ENCODE data around the gene FBXL15. TPM values are rescaled to one million over a fixed set of nuclear protein-coding genes. Genes with fewer than 3 reads are reported as not detected.
A peak's percentile ranks its signal among the peaks of the same experiment; 100 is the strongest.

The FBXL15 gene
- total RNA-seq, 1 donor from 2014 or later = 16.5 TPM

GRCh38 chr10:102423372-102423968 lies 2.8 kb downstream of the FBXL15 start:
- Histone ChIP-seq H3K27ac (no peak overlapping the region), H3K36me3 (peaks cover 11 to 15% of the 10 kb centered on the region in 2 donors), H3K4me1 (peaks cover 16 to 27% of the 10 kb centered on the region in 2 donors), H3K27me3 (peaks cover 4% of the 10 kb centered on the region), H3K9me3 (no peaks in the 10 kb centered on the region), H3K4me3 (peak overlapping the region in 1 of 2 donors; percentile 93)
- DNase-seq (ENCODE audit: low spot score in 2 of 2) = no peak
- TF ChIP-seq CTCF (IDR thresholded peaks at IDR 0.05) = no peak
- intact Hi-C loops (cut with DNase I) = no loop called here

- Histone ChIP-seq H3K27me3 (no peaks in the 10 kb centered on the region), H3K36me3 (peaks cover 11 to 15% of the 10 kb centered on the region in 2 donors), H3K4me3 (no peak overlapping the region), H3K4me1 (peaks cover 16 to 23% of the 10 kb centered on the region in 2 donors), H3K27ac (no peak overlapping the region), H3K9me3 (no peaks in the 10 kb centered on the region)
- intact Hi-C loops (cut with DNase I) = no loop called here
- TF ChIP-seq CTCF (IDR thresholded peaks at IDR 0.05) = no peak
- no peak for DNase-seq (ENCODE audit: low spot score in 2 of 2)
Measured at GRCh38 chr10:102424145-102424544, 3.5 kb downstream of the FBXL15 start.

- no peak overlapping the region for H3K27ac ChIP-seq
- DNase-seq (ENCODE audit: low spot score in 2 of 2) = no peak
- H3K27me3 ChIP-seq = no peaks in the 10 kb centered on the region
- intact Hi-C loops (cut with DNase I) = no loop called here
- no peaks in the 10 kb centered on the region for H3K9me3 ChIP-seq
- TF ChIP-seq CTCF (IDR thresholded peaks at IDR 0.05) = no peak
- peaks cover 11 to 15% of the 10 kb centered on the region in 2 donors for H3K36me3 ChIP-seq
- peaks cover 8 to 16% of the 10 kb centered on the region in 2 donors for H3K4me1 ChIP-seq
- no peak overlapping the region for H3K4me3 ChIP-seq
Measured at GRCh38 chr10:102424916-102425315, 4.3 kb downstream of the FBXL15 start.

- Histone ChIP-seq H3K4me3 (no peak overlapping the region), H3K27ac (no peak overlapping the region), H3K36me3 (peaks cover 11 to 15% of the 10 kb centered on the region in 2 donors), H3K9me3 (no peaks in the 10 kb centered on the region), H3K27me3 (no peaks in the 10 kb centered on the region), H3K4me1 (peaks cover 3 to 12% of the 10 kb centered on the region in 2 donors)
- no peak for DNase-seq (ENCODE audit: low spot score in 2 of 2)
- intact Hi-C loops (cut with DNase I) = no loop called here
- TF ChIP-seq CTCF (IDR thresholded peaks at IDR 0.05) = no peak
Measured at GRCh38 chr10:102425444-102425843, 4.8 kb downstream of the FBXL15 start.

GRCh38 chr10:102426803-102427287 lies 6.2 kb downstream of the FBXL15 start:
- Histone ChIP-seq H3K36me3 (peaks cover 11 to 15% of the 10 kb centered on the region in 2 donors), H3K27me3 (no peaks in the 10 kb centered on the region), H3K9me3 (no peaks in the 10 kb centered on the region), H3K4me3 (no peak overlapping the region), H3K4me1 (peaks cover 7 to 18% of the 10 kb centered on the region in 2 donors), H3K27ac (no peak overlapping the region)
- no peak for TF ChIP-seq CTCF (IDR thresholded peaks at IDR 0.05)
- intact Hi-C loops (cut with DNase I) = no loop called here
- no peak for DNase-seq (ENCODE audit: low spot score in 2 of 2)

Measured in ascending aorta (tissue), 2 donors.